Measurements from ENCODE around the gene CTBP2.
A peak's percentile ranks its signal among the peaks of the same experiment; 100 is the strongest.

CTBP2 gene

GRCh38 chr10:125103924-125104323, 56.4 kb downstream of the CTBP2 start:
- DNase-seq = no peak

GRCh38 chr10:125103466-125103865, 56.9 kb downstream of the CTBP2 start:
- DNase-seq = no peak

- DNase-seq = no peak
Observed at GRCh38 chr10:125102821-125103220, 57.5 kb downstream of the CTBP2 start.

- no peak for DNase-seq
Observed at GRCh38 chr10:125102246-125102645, 58.1 kb downstream of the CTBP2 start.

DNA sequence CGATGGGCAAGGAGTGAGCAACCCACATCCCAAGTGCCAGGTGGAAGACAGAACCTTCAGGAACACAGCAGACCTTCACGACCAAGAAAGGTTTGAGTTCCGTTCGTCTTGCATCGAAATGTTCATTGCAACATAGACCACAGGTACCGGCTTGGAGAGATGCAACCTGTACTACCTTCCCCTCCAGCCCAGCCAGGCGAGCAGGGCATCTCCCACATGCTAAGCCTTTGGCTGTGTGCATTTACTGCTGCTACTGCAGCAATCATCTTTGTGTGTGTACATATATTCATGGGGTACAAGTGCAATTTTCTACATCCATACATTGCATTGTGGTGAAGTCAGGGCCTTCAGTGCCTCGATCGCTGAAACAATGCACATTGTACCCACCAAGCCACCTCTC, 58.8 kb downstream of the CTBP2 start:
- no peak for DNase-seq

DNA sequence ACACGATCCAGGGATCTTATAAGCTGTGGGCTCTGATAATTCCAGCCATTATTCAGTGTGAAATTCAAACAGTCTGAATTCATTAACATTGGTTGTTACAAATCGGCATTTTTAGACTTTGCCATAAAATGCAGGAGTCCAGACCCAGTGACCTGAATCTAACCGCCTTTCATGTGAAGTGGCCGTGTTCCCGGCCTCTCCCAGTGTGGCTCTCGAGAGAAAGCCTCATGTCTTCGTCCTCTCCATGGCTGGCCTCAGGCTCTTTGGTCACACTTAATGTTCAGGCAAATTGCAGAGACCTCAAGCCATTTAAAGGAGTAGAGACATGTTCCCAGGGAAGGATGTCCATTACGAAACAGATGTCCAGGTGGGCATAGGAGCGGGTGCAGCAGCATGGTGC, 59.3 kb downstream of the CTBP2 start:
- DNase-seq = no peak

DNA sequence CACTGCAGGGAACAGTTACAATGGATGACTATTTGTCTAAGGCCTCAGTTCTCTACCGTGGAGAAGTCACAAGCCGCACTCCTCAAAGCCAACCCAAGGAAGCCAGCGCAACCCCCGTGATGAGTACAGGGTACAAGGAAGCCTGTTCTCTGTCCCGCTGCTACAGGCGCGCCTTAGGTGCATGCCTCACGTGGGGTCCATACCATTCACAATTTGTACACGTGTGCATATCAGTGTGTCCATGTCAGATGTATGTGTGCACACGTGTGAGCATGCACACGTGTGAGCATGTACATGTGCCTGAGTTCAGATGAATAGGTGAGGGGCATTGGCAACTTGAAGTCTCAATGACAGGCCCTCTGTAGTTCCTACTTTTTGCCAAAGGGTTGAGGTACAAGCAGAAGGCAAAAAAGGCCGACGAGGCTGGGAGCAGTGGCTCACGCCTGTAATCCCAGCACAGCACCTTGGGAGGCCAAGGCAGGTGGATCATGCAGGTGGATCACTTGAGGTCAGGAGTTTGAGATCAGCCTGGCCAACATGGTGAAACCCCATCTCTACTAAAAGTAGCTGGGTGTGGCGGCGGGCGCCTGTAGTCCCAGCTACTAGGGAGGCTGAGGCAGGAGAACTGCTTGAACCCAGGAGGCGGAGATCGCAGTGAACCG, 62.8 kb downstream of the CTBP2 start:
- DNase-seq = no peak

- DNase-seq = no peak
Observed at GRCh38 chr10:125096975-125097374, 63.4 kb downstream of the CTBP2 start.

- no peak for DNase-seq
Observed at GRCh38 chr10:125096371-125096770, 64.0 kb downstream of the CTBP2 start.

GRCh38 chr10:125095776-125096175, 64.6 kb downstream of the CTBP2 start:
- DNase-seq = no peak

- DNase-seq = no peak
Observed at GRCh38 chr10:125095228-125095627, 65.1 kb downstream of the CTBP2 start.

DNA sequence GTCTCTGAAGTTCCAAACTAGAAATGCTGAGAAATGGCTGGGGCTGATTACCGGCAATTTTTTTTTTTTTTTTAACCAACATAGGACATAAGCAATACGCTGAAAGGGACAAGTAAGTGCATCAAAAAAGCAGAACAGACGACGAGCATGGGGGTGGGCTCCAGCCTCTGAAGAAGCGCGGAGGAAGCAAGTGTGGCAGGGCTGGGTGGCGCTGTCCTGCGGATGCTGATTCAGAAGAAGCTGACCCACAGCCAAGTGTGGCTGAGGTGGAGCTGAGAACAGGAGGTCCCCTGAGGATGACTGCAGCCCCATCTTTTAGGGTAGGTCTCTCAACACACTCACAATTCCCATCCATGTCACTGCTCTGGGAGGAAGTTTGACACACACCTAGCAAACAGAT, 65.6 kb downstream of the CTBP2 start:
- no peak for DNase-seq

GRCh38 chr10:125093974-125094705, 66.2 kb downstream of the CTBP2 start:
- DNase-seq = no peak

- no peak for DNase-seq
Observed at GRCh38 chr10:125093199-125093973, 67.0 kb downstream of the CTBP2 start.

- DNase-seq = no peak
Observed at GRCh38 chr10:125092564-125093031, 67.8 kb downstream of the CTBP2 start.

DNA sequence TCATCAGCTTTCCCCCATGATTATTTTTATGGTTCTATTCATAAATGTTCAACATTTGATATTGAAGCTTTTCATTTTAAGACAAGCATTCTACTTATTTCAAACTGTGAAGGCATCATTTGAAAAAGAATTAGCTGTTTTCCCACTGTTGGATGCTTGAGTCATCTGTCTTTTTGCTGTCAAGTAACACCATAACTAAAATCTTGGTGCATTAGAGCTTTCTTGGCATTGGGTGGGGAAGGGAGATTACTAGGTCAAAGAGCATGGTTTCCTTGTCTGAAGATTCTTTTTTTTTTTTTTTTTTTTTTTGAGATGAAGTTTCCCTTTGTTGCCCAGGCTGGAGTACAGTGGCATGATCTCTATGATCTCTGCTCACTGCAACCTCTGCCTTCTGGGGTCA, 68.5 kb downstream of the CTBP2 start:
- no peak for DNase-seq

DNA sequence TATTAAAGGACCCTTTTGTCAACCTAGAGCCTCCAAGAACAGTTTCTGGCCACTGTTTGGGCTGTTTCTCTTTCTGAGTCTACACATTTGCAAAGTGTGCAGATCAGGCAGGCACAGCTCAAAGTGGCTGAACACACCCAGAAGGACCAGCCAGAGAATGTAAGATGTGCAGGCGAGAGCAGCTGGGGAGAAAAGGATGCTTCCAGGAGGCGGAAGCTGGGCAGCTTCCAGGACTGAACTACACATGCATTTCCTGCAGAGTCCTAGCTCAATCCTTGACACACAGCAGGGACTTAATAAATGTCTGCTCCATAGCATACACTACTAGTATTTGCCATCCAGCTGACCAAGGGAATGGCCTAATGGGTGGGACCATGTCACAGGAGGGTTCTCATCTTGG, 70.9 kb downstream of the CTBP2 start:
- no peak for DNase-seq

- no peak for DNase-seq
Observed at GRCh38 chr10:125087897-125088215, 72.5 kb downstream of the CTBP2 start.

DNA sequence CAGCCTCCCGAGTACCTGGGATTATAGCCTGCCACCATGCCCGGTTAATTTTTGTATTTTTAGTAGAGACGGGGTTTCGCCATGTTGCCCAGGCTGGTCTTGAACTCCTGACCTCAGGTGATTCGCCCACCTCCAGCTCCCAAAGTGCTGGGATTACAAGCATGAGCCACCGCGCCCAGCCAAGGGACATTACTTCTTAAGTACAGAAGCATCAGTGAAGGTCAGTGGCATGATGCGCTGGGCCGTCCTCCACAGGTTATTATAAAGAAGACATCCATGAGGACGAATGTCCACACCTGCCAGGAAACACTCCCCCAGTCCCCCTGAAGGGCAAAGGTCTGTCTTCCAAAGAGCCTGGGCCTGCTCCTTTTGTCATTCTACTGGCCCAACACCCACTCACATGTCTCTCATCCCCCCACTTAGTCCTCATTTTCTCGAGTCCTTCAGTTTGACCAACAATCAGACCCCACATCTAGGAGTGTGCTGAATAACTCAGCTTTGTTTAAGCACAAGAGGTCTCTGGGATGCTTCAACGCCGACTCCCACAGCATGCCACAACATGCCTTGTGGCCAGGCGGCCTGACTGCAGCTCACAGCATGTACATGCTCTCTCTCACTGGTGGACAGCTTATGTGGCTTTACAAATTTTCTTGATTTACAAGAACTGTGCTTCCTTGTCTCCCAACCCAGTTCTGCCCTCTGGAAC, 73.0 kb downstream of the CTBP2 start:
- DNase-seq = peak; percentile 11

- DNase-seq = no peak
Observed at GRCh38 chr10:125086691-125087090, 73.7 kb downstream of the CTBP2 start.

DNA sequence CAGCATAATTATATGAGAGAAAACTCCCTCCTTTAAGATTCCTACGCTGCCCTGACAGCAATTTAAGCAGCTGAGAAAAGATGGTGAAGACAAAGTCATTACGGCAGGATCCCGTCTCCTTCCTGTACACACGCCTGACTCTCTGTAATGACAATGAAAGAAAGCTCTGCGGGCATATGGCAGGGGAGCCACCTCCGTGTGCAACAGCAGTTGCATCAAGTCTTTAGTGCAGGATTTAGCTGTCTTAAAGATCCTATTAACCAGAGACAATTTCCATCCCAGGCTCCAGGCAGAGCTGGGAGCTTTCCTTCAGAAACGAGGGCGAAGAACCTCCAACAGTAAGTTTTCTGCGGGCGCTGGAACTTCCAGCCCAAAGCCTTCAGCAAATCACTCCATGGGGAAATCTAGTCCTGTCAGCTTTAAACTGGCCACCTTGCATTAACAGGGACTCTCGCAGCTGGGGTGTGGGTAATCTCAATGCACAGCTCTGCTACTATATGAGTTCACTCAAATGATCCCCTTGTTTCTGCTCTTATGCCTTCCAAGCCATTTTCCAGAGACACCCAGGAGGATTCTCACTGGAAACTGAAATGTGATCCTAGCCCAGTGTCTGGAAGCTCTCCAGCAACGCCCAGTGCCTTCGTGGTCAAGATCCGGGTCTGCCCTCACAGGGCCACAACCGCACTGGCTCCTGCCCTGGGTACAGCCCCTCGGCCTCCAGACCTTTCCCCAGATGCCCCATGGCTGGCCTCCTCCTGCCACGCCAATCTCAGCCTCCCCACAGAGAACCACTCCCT, 74.9 kb downstream of the CTBP2 start:
- DNase-seq = no peak

GRCh38 chr10:125084614-125085257, 75.6 kb downstream of the CTBP2 start:
- peak; percentile 75 for DNase-seq

All from DMS79 (cell line).